GM18870 (cell line): ENCODE results near the gene ARTN.

Experiments used
- ATAC-seq: cut with Tn5 transposase; IDR thresholded peaks from one replicate; pipeline ENCODE4 v1.9.1; 2021; ENCODE audit warnings: moderate library complexity; ENCODE audit not compliant: unreplicated experiment

Gene ARTN

DNA sequence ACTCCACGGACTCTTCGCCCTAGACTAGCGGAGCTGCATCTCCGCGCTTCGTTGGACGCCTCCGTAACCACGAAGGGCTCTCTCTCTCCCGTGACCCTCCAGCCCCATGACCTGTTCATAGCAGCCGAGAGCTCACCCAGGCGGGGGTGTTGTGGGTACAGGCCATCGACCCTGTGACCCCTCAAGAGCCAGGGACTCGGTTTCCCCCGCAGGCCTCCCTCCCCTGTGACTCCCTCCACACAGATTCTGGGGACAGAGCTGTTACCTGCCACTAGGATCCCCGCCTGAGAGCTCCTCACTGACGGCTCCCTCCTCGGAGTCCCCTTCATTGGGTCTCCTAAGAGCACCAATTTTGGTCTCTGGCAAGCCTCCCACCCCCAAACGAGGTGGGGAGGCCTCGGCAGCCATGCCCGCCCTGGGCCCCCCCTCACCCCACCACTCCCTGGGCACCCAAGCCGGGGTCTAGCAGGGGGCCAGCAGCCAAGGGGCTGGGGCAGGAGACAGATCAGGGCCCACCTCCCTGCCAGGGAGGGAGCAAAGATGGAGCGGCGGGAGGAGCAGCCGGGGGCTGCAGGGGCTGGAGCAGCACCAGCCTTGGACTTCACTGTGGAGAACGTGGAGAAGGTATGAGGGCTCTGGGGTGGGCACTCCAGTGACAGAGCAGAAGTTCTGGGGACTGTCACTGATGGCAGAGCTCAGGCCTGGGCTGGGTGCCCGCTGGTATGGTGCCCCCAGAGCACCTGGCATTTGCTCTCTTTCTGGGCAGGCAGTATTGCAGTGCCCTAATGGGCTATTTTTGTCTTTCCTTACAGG, 13.7 kb downstream of the ARTN start:
- no peak for ATAC-seq

- no peak for ATAC-seq
These were observed 14.4 kb downstream of the ARTN start for GRCh38 chr1:43947874-43948437.

DNA sequence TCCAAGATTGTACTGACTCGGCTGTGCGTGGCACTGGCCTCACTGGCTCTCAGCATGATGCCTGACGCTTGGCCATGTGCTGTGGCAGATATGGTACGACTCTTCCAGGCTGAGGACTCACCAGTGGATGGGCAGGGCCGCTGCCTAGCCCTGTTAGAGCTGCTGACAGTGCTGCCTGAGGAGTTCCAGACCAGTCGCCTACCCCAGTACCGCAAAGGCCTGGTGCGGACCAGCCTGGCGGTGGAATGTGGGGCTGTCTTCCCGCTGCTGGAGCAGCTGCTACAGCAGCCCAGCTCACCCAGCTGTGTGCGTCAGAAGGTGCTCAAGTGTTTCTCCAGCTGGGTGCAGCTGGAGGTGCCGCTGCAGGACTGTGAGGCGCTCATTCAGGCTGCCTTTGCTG, 16.1 kb downstream of the ARTN start:
- no peak for ATAC-seq

- ATAC-seq = no peak
These were observed 17.7 kb downstream of the ARTN start for GRCh38 chr1:43951021-43951985.

DNA sequence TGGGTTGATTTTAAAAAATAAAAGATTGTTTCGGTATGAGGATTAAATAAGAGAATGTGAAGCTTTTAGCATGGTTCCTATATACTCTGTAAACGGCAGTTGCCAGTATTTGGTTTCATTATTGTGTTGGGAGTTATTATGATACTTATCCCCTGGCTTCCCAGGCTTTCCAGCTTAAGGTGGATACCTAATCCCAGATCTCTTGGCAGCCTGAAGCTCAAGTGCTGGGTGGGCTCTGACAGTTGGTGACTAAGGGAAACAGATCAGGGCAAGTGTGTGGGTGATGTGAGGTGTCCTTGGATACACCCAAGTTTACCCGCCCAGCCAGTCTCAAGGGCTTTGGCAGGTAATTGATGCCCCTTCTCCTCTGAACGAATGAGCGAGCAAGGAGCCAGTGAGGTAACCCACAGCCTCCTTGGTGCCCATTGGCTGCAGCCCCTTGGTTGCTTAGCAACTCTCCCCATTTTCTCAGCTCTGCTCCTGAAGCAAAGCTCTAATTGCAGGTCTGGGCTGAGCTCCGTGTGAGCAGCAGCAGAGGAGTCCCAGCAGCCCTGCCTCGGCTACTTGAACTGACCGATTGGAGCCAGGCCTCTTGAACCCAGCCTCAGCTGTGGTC, 19.2 kb downstream of the ARTN start:
- ATAC-seq = no peak

DNA sequence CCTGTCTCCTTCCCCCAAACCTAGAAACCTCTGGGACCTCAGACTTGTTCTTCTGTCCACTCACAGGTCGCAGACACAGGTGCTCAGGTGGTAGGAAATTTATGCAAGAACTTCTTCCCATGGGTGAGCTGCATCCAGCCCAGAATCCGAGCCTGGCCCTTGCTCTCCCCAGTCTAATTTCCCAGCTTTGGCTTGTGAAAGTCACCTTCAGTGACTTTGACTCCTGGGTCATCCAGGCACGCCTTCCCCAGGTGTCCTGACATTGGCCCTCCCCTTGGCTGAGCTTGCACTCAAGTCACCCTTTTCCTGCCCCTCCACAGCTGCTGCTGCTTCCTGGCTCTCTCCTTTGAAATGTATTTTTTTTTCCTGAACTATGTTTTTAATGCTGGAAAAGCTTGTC, 19.8 kb downstream of the ARTN start:
- no peak for ATAC-seq

DNA sequence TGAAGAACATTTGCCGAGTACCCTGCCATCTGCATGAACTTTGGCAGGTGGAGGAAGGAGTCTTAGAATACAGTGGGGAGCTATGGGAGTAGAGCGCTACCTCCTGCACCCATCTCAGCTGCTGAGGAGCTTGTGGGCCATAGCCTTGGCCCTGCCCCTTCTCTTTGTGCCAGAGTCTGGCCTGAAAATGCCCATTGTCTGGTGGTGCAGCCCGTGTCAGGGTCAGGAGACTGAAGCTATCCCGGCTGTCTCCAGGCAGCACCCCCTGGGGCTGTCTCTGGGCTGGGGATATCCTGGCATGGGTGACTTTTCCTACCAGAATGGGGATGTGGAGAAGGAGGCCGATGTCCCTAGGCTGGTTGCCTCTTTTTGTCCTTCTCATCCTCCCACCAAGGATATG, 20.4 kb downstream of the ARTN start:
- ATAC-seq = no peak

- no peak for ATAC-seq
These were observed 22.6 kb downstream of the ARTN start for GRCh38 chr1:43956234-43956633.

DNA sequence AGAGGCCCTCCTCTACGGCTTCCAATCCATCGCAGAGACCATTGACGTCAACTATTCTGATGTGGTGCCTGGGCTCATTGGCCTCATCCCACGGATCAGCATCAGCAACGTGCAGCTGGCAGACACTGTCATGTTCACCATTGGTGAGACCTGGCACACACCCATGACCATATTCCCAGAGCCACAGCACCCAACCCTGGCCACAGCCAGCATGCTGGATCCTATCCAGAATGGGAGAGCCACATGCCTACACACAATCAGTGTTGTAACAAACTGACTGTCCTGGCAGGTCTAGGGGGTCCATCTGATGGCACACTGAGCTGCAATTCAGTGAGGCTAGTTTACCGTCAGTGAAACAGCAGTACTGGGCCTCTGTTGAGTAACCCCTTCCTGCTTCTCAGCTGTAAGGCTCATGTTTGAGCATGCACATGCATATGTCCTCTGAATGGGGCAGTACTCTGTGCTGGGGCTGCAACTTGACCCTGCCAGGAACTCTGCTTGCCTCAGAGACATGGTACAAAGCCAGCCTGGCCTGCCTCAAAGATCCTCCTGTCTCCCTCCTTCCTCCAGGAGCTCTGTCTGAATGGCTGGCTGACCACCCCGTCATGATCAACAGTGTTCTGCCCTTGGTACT, 23.9 kb downstream of the ARTN start:
- no peak for ATAC-seq

DNA sequence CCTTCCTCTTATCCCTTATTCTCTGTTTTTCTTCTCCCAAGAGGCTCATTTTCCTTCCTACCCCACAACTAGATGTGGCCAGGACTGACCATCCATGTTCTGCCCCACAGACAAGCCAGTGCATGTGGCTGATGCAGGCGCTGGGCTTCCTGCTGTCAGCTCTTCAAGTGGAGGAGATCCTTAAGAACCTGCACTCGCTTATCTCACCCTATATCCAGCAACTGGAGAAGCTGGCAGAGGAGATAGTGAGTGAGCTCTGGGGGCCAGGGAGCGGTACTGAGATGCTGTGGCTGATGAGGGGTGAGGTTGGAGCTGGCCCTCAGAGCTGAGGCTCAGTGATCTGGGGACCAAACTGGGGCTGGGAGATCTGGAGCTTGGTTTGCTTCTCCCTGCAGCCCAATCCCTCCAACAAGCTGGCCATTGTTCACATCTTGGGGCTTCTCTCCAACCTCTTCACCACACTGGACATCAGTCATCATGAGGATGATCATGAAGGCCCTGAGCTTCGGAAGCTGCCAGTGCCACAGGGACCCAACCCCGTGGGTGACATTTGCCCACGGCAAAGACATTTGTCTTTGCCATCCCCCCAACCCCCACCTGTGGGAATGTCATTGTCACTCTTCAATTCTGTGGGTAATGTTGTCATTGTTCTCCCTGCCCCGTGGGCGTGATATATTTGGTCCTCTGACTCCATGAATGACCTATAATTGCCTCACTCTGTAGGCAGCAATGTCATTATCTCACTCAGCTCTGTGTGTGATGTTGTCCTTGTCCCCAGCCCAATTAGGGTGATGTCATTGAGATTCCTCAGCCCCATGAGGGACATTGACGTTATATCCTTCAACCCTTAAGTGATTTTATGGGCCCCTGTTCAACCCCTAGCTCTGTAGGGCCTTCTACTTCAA, 25.0 kb downstream of the ARTN start:
- ATAC-seq = no peak

DNA sequence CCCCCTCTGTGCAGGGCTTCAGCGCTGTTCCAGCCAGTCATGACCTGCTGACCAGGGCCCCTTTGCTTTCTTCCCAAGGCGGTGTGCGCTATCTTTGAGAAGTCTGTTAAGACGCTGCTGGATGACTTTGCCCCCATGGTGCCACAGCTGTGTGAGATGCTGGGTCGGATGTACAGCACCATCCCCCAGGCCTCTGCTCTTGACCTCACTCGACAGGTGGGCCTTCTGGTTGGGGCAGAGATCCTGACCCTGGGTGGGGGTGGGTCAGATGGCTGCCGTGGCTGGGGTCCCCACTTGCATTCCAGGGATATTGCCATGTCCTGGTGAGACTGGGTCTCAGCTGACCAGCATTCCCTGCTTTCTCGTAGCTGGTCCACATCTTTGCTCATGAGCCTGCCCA, 27.2 kb downstream of the ARTN start:
- no peak for ATAC-seq

- ATAC-seq = no peak
These were observed 28.1 kb downstream of the ARTN start for GRCh38 chr1:43961692-43962091.

- no peak for ATAC-seq
These were observed 28.7 kb downstream of the ARTN start for GRCh38 chr1:43962324-43962723.

DNA sequence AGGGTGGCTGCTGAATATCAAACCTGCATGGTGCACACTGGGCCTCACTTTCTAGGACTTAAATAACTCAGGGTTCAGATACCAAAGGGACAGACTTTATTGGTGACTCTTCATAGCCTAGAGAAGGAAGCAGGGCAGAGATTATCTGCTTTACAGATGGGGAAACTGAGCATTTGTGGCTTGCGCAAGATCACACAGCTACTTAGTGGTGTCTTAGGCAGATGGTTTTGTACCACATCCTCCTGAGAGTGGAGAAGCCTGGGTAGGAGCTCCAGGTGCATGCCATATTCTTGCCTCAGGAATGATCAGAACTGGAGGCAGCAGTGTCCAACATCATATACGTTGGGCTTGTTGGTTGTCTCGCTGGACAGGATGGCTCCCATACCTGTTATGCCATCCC, 29.4 kb downstream of the ARTN start:
- no peak for ATAC-seq

DNA sequence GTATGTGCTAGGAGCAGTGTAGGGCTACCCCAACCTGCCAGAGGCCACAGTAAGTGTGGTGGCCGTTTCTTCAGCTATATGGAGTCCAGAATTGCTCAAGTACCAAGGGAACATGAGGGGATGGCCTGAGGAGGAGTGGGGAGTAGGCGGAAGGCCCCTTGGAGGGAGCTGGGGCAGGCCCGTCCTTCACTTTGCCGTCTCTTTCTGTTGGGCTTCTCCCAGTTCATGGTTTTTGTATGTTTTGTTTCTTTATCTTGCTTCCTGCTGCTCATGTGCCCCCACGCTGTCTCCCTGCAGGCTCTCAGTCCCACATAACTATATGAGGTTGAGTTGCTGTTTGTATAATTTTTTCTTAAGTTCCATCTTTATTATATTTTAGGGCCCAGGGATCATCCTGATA, 30.3 kb downstream of the ARTN start:
- ATAC-seq = no peak

- ATAC-seq = no peak
These were observed 31.7 kb downstream of the ARTN start for GRCh38 chr1:43965316-43965715.

GRCh38 chr1:43968348-43968948, 34.8 kb downstream of the ARTN start:
- no peak for ATAC-seq

GRCh38 chr1:43969416-43969745, 35.8 kb downstream of the ARTN start:
- peak; percentile 4 for ATAC-seq

DNA sequence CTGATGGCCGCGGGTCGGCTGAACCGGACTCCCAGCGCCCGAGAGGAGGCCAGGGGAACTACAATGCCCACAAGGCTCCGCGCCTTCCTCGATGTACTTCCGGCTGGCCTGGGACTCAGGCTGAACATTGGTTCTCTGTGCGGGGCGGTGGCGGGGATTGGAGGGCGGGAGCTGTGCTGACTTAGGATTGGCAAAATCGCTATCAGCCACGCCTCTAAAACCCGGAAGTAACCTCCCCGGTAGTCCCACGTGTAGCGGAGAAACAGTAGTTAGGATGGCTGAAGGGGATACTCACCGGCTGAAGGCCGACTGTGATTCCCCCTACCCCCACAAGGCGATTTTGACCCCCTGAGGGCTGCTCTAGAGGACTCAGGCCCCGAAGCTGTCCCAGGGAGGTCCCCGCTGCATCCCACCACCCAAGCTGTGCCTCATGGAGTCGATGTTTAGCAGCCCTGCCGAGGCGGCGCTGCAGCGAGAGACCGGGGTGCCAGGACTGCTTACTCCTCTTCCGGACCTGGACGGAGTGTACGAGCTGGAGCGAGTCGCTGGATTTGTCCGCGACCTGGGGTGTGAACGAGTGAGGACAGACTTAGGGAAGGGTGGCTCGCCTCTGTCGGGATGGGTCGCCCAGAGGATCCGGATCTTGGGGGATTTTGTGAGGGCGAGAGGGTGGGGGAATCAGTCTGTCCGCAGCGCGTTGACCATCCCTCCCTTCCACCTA, 36.3 kb downstream of the ARTN start, which contains the start of gene DPH2:
TSS of gene DPH2 (plus strand) at position 265 of the 721 bp plus-strand sequence. CDS start at position 431, 166 bp downstream.
- peak; percentile 73 for ATAC-seq
